NT2/D1 (cell line): Measurements from ENCODE around the gene MYMX.

ENCODE experiments used
- DNase-seq: peaks from one replicate; pipeline ENCODE4 v3.0.0-alpha.2; 2011; ENCODE audit warnings: low read depth, low spot score
- H3K27me3 ChIP-seq: 2 replicates; pipeline ENCODE4 v1.6.0; 2011; ENCODE audit warnings: mild to moderate bottlenecking; ENCODE audit not compliant: insufficient read length, insufficient read depth
- H3K36me3 ChIP-seq: 2 replicates; pipeline ENCODE4 v1.6.1; 2011; ENCODE audit warnings: mild to moderate bottlenecking, low read length, mixed read lengths; ENCODE audit not compliant: insufficient read depth, insufficient read length
- H3K4me1 ChIP-seq: 2 replicates; pipeline ENCODE4 v1.5.1; 2011; ENCODE audit not compliant: insufficient read depth, insufficient read length
- H3K4me3 ChIP-seq: 2 replicates; pipeline ENCODE4 v1.5.1; 2011; ENCODE audit warnings: low read depth; ENCODE audit not compliant: insufficient read length
- H3K9ac ChIP-seq: 2 replicates; pipeline ENCODE4 v1.6.0; 2011; ENCODE audit warnings: low read depth; ENCODE audit not compliant: insufficient read length
- H3K9me3 ChIP-seq: 2 replicates; pipeline ENCODE4 v1.5.1; 2011; ENCODE audit warnings: mild to moderate bottlenecking, low read length; ENCODE audit not compliant: insufficient read depth
- SUZ12 ChIP-seq: IDR thresholded peaks from 2 replicates; pipeline ENCODE4 v1.6.1; 2011; ENCODE audit not compliant: insufficient read length, insufficient read depth; ENCODE audit errors: extremely low read depth
- YY1 ChIP-seq: IDR thresholded peaks from 2 replicates; pipeline ENCODE4 v1.6.1; 2011; ENCODE audit not compliant: insufficient read length, insufficient read depth
- ZNF274 ChIP-seq: IDR thresholded peaks from 2 replicates; pipeline ENCODE4 v1.6.1; 2011; ENCODE audit warnings: mild to moderate bottlenecking, low read depth, low read length

The MYMX gene

DNA sequence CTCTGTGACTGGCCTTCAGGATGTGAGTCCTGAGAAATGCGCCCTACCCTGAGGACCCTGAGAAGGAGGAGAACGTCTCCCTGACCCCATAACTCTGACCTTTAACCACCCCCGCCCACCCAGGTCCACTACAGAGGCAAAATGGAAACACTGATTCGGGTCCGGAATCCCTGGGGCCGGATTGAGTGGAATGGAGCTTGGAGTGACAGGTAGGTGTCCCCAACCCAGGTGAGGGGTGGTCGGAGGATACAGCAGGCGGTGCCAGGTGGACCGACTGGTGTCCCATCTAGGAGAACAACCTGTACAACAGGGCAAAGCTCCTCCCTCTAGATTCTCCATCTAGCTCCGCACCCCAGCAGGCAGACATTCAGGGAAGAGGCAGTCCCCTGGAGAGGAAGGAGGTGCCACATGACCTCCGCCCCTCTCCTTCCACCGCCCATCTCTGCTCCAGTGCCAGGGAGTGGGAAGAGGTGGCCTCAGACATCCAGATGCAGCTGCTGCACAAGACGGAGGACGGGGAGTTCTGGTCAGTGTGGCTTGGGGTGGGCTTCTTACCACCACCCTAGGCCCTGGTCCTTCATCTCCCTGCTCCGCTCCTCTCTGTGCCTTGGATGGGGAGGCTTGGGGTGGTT lies 40.5 kb upstream of the MYMX start:
- H3K9ac ChIP-seq, result no peak overlapping the region
- H3K27me3 ChIP-seq, result no peaks in the 10 kb centered on the region
- no peak for DNase-seq
- no peak for TF ChIP-seq YY1
- no peak for TF ChIP-seq ZNF274
- TF ChIP-seq SUZ12, result no peak
- no peak overlapping the region for H3K4me3 ChIP-seq
- no peaks in the 10 kb centered on the region for H3K36me3 ChIP-seq
- no peaks in the 10 kb centered on the region for H3K9me3 ChIP-seq
- H3K4me1 ChIP-seq, result peaks cover 4% of the 10 kb centered on the region

DNA sequence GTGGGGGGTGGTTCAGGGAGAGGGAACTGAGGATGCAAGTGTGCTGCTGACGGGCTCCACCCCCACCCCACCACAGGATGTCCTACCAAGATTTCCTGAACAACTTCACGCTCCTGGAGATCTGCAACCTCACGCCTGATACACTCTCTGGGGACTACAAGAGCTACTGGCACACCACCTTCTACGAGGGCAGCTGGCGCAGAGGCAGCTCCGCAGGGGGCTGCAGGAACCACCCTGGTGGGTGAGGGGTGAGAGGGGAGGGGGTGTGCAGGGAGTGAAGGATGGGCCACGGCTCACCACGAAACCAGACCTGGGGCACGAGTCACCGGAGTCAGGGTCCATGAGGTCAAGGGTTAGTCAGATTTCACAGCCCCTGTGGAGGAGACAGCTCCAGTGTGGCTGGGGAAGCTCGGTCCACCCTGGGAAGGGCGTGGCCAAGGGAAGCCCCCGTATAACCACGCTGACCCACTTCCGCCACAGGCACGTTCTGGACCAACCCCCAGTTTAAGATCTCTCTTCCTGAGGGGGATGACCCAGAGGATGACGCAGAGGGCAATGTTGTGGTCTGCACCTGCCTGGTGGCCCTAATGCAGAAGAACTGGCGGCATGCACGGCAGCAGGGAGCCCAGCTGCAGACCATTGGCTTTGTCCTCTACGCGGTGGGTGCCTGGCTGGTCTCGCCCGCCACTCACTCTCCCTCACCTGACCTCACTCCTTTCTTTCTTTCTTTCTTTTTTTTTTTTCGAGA lies 39.8 kb upstream of the MYMX start:
- Histone ChIP-seq H3K36me3 (no peaks in the 10 kb centered on the region), H3K9me3 (no peaks in the 10 kb centered on the region), H3K4me3 (no peak overlapping the region), H3K4me1 (peaks cover 4% of the 10 kb centered on the region), H3K27me3 (no peaks in the 10 kb centered on the region), H3K9ac (no peak overlapping the region)
- TF ChIP-seq YY1 (no peak), SUZ12 (no peak), ZNF274 (no peak)
- DNase-seq, result no peak

DNA sequence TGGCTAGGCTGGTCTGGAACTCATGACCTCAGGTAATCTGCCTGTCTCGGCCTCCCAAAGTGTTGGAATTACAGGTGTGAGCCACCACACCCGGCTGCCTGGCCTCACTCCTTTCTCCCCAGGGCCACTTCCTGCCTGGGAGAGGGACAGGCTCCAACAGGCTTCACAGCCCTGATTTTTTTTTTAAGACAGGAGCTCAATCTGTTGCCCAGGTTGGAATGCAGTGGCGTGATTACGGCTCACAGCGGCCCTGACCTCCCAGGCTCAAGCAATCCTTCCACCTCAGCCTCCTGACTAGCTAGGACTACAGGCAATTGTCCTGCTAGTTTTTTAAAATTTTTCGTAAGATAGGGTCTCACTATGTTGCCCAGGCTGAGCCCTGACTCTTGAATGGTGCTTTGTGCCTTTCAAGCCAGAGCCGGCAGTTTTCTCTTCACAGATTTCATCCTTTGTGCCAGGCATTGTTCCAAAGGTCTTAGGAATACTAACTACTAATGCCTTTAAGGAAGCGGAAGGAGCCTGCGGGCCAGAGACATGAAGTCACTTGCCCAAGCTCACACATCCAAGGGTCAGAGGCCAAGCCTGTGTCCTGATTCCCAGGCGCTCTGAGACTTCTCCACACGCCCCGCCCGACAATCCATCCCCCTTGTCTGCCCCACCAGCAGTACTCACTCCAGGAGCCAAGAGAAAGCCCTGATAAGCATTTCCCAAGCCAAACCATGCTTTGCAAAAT lies 38.9 kb upstream of the MYMX start:
- no peak for DNase-seq
- Histone ChIP-seq H3K4me1 (peaks cover 4% of the 10 kb centered on the region), H3K4me3 (no peak overlapping the region), H3K36me3 (no peaks in the 10 kb centered on the region), H3K27me3 (no peaks in the 10 kb centered on the region), H3K9me3 (no peaks in the 10 kb centered on the region), H3K9ac (no peak overlapping the region)
- TF ChIP-seq SUZ12 (no peak), YY1 (no peak), ZNF274 (no peak)

DNA sequence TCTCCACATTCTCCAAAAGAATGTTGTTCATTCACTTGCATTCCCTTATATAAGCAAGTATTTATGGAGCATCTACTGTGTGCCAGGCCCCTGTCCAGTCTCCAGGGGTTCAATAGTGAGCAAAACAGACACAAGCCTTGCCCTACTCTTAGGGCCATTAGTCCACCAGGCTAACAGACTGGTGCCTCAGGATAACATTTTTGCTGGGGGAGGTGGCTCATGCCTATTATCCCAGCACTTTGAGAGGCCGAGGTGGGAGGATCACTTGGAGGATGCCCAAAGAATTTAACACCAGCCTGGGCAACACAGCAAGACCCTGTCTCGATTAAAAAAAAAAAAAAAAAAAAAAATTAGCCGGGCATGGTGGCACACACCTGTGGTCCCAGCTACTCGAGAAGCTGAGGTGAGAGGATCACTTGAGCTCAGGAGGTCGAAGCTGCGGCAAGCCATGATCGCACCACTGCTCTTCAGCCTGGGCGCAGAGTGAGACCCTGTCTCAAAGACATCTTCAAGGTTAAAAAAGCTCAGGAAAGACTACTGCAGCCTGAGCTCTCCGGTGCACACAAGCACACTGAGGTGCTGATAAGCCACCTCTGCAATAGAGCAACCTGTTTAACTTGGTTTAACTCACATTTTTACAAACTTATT lies 38.2 kb upstream of the MYMX start:
- no peak for TF ChIP-seq SUZ12
- no peak for TF ChIP-seq YY1
- TF ChIP-seq ZNF274, result no peak
- DNase-seq, result no peak
- Histone ChIP-seq H3K4me3 (no peak overlapping the region), H3K9ac (no peak overlapping the region), H3K27me3 (no peaks in the 10 kb centered on the region), H3K36me3 (no peaks in the 10 kb centered on the region), H3K4me1 (peaks cover 4% of the 10 kb centered on the region), H3K9me3 (no peaks in the 10 kb centered on the region)

DNA sequence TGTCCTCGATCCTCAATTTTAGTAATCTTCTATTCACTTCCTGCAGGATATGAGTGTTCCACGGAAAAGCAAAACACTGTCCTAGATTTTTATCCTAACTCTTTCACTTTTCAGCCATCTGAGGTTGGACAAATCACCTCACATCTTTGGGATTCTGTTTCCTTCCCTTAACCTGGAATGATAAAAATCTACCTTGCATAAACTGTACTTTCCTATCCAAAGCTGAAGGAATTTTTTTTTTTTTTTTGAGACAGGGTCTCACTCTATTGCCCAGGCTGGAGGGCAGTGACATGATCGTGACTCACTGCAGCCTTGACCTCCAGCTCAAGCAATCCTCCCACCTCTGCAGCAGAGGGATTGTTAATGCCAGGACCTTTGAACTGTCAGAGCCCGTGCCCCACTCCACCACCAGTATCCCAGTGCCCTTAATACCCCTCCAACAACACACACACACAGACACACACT lies 37.6 kb upstream of the MYMX start:
- no peak for TF ChIP-seq ZNF274
- no peak for TF ChIP-seq YY1
- no peak for TF ChIP-seq SUZ12
- H3K9me3 ChIP-seq, result no peaks in the 10 kb centered on the region
- peaks cover 4% of the 10 kb centered on the region for H3K4me1 ChIP-seq
- H3K36me3 ChIP-seq, result no peaks in the 10 kb centered on the region
- H3K9ac ChIP-seq, result no peak overlapping the region
- H3K27me3 ChIP-seq, result no peaks in the 10 kb centered on the region
- H3K4me3 ChIP-seq, result no peak overlapping the region
- DNase-seq, result no peak

DNA sequence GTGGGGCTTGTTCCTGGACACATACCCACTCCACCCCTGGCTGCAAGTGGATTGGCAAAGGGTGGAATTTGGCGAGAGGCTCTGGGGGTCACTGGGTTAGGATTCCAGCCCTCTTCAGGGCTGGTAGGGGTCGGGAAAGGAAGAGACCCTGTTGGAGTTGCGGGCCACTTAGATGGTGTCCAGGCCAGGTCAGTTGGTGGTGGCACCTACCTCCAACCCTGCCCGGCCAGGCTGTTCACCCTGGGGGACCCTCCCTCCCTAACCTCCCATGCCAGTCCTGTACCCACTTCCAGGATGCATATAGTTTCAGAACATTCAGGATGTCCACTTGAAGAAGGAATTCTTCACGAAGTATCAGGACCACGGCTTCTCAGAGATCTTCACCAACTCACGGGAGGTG lies 37.1 kb upstream of the MYMX start:
- no peak for DNase-seq
- TF ChIP-seq YY1, result no peak
- no peak for TF ChIP-seq ZNF274
- no peak for TF ChIP-seq SUZ12

DNA sequence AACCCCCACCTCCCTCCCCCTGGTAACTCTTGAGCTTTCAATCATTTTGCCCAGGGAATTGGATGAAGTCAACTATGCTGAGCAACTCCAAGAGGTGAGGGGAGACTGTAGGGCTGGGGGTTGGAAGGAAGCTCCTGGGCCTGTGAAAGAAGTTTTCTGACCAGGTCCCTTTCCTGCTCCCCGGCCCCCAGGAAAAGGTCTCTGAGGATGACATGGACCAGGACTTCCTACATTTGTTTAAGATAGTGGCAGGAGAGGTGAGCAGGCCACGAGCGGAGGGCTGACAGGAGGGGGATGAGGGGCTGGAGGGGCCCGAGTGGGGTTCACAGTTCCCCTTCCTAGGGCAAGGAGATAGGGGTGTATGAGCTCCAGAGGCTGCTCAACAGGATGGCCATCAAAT lies 36.3 kb upstream of the MYMX start:
- DNase-seq, result no peak
- H3K4me1 ChIP-seq, result peaks cover 4% of the 10 kb centered on the region

More for the DNA sequence above, 37.1 kb upstream of the MYMX start:
- no peak overlapping the region for H3K9ac ChIP-seq
- no peaks in the 10 kb centered on the region for H3K27me3 ChIP-seq
- H3K36me3 ChIP-seq, result no peaks in the 10 kb centered on the region
- H3K9me3 ChIP-seq, result no peaks in the 10 kb centered on the region
- no peak overlapping the region for H3K4me3 ChIP-seq
- H3K4me1 ChIP-seq, result peaks cover 4% of the 10 kb centered on the region

More for the DNA sequence above, 36.3 kb upstream of the MYMX start:
- Histone ChIP-seq H3K4me3 (no peak overlapping the region), H3K36me3 (no peaks in the 10 kb centered on the region), H3K27me3 (no peaks in the 10 kb centered on the region), H3K9me3 (no peaks in the 10 kb centered on the region), H3K9ac (no peak overlapping the region)
- TF ChIP-seq SUZ12, result no peak
- TF ChIP-seq ZNF274, result no peak
- no peak for TF ChIP-seq YY1
